ENCODE data around the gene PLXDC1. TPM values are rescaled to one million over a fixed set of nuclear protein-coding genes. Genes with fewer than 3 reads are reported as not detected.

PLXDC1 gene
- total and polyA plus RNA-seq, 2 experiments from 2014 or later, result 0.28 to 0.91 TPM

- no peak for TF ChIP-seq EZH2phosphoT487 (IDR thresholded peaks at IDR 0.05; ENCODE audit: unreplicated experiment)
- TF ChIP-seq, protein P1, sequence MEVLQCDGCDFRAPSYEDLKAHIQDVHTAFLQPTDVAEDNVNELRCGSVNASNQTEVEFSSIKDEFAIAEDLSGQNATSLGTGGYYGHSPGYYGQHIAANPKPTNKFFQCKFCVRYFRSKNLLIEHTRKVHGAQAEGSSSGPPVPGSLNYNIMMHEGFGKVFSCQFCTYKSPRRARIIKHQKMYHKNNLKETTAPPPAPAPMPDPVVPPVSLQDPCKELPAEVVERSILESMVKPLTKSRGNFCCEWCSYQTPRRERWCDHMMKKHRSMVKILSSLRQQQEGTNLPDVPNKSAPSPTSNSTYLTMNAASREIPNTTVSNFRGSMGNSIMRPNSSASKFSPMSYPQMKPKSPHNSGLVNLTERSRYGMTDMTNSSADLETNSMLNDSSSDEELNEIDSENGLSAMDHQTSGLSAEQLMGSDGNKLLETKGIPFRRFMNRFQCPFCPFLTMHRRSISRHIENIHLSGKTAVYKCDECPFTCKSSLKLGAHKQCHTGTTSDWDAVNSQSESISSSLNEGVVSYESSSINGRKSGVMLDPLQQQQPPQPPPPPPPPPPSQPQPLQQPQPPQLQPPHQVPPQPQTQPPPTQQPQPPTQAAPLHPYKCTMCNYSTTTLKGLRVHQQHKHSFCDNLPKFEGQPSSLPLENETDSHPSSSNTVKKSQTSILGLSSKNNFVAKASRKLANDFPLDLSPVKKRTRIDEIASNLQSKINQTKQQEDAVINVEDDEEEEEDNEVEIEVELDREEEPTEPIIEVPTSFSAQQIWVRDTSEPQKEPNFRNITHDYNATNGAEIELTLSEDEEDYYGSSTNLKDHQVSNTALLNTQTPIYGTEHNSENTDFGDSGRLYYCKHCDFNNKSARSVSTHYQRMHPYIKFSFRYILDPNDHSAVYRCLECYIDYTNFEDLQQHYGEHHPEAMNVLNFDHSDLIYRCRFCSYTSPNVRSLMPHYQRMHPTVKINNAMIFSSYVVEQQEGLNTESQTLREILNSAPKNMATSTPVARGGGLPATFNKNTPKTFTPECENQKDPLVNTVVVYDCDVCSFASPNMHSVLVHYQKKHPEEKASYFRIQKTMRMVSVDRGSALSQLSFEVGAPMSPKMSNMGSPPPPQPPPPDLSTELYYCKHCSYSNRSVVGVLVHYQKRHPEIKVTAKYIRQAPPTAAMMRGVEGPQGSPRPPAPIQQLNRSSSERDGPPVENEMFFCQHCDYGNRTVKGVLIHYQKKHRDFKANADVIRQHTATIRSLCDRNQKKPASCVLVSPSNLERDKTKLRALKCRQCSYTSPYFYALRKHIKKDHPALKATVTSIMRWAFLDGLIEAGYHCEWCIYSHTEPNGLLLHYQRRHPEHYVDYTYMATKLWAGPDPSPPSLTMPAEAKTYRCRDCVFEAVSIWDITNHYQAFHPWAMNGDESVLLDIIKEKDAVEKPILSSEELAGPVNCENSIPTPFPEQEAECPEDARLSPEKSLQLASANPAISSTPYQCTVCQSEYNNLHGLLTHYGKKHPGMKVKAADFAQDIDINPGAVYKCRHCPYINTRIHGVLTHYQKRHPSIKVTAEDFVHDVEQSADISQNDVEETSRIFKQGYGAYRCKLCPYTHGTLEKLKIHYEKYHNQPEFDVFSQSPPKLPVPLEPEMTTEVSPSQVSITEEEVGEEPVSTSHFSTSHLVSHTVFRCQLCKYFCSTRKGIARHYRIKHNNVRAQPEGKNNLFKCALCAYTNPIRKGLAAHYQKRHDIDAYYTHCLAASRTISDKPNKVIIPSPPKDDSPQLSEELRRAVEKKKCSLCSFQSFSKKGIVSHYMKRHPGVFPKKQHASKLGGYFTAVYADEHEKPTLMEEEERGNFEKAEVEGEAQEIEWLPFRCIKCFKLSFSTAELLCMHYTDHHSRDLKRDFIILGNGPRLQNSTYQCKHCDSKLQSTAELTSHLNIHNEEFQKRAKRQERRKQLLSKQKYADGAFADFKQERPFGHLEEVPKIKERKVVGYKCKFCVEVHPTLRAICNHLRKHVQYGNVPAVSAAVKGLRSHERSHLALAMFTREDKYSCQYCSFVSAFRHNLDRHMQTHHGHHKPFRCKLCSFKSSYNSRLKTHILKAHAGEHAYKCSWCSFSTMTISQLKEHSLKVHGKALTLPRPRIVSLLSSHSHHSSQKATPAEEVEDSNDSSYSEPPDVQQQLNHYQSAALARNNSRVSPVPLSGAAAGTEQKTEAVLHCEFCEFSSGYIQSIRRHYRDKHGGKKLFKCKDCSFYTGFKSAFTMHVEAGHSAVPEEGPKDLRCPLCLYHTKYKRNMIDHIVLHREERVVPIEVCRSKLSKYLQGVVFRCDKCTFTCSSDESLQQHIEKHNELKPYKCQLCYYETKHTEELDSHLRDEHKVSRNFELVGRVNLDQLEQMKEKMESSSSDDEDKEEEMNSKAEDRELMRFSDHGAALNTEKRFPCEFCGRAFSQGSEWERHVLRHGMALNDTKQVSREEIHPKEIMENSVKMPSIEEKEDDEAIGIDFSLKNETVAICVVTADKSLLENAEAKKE (CRISPR knock-in tag; IDR thresholded peaks at IDR 0.05), result no peak
- no peak for TF ChIP-seq POLR2AphosphoS5 (IDR thresholded peaks at IDR 0.05; ENCODE audit: low read depth)
- TF ChIP-seq NANOG (IDR thresholded peaks at IDR 0.05; ENCODE audit: borderline replicate concordance), result no peak
- TF ChIP-seq STAT1 (IDR thresholded peaks at IDR 0.05; ENCODE audit: unreplicated experiment), result no peak
- TF ChIP-seq CREB1 (CRISPR knock-in tag; IDR thresholded peaks at IDR 0.05; ENCODE audit: low read depth), result no peak
Measured at GRCh38 chr17:39139561-39139960, 11.9 kb downstream of the PLXDC1 start (continued).

GRCh38 chr17:39139161-39139511, 12.3 kb downstream of the PLXDC1 start:
- Histone ChIP-seq H3K27ac (ENCODE audit: low read depth) (no peak overlapping the region), H3K36me3 (ENCODE audit: insufficient read depth) (no peaks in the 10 kb centered on the region), H3K27me3 (ENCODE audit: insufficient read depth) (no peaks in the 10 kb centered on the region), H3K79me2 (replicated peaks; ENCODE audit: insufficient read depth) (no peaks in the 10 kb centered on the region), H3K4me2 (no peak overlapping the region), H3K4me3 (no peak overlapping the region), H4K20me1 (replicated peaks; ENCODE audit: insufficient read depth) (no peaks in the 10 kb centered on the region), H3K4me1 (ENCODE audit: insufficient read depth) (no peaks in the 10 kb centered on the region), H3K9me2 (ENCODE audit: insufficient read depth) (no peaks in the 10 kb centered on the region), H3F3A (replicated peaks; ENCODE audit: low read depth) (no peaks in the 10 kb centered on the region), H2AFZ (no peak overlapping the region)
- H3K36me3 Mint-ChIP-seq (ENCODE audit: low read depth), result no peaks in the 10 kb centered on the region
- H3K4me3 Mint-ChIP-seq, result no peak overlapping the region
- H3K27me3 Mint-ChIP-seq (ENCODE audit: insufficient read depth, low read depth, poor library complexity), result peaks cover 7% of the 10 kb centered on the region
- no peaks in the 10 kb centered on the region for H3K9me3 Mint-ChIP-seq
- DNase-seq (ENCODE audit: low spot score) (no peak), ATAC-seq (no peak)
- H3K27ac Mint-ChIP-seq, result no peak overlapping the region
- no peaks in the 10 kb centered on the region; the same call in 2 of the 3 replicates for H3K4me1 Mint-ChIP-seq
- TF ChIP-seq ETS1 (IDR thresholded peaks at IDR 0.05) (no peak), ZNF114 (CRISPR knock-in tag; IDR thresholded peaks at IDR 0.05) (no peak)
- TF ChIP-seq, protein P2, sequence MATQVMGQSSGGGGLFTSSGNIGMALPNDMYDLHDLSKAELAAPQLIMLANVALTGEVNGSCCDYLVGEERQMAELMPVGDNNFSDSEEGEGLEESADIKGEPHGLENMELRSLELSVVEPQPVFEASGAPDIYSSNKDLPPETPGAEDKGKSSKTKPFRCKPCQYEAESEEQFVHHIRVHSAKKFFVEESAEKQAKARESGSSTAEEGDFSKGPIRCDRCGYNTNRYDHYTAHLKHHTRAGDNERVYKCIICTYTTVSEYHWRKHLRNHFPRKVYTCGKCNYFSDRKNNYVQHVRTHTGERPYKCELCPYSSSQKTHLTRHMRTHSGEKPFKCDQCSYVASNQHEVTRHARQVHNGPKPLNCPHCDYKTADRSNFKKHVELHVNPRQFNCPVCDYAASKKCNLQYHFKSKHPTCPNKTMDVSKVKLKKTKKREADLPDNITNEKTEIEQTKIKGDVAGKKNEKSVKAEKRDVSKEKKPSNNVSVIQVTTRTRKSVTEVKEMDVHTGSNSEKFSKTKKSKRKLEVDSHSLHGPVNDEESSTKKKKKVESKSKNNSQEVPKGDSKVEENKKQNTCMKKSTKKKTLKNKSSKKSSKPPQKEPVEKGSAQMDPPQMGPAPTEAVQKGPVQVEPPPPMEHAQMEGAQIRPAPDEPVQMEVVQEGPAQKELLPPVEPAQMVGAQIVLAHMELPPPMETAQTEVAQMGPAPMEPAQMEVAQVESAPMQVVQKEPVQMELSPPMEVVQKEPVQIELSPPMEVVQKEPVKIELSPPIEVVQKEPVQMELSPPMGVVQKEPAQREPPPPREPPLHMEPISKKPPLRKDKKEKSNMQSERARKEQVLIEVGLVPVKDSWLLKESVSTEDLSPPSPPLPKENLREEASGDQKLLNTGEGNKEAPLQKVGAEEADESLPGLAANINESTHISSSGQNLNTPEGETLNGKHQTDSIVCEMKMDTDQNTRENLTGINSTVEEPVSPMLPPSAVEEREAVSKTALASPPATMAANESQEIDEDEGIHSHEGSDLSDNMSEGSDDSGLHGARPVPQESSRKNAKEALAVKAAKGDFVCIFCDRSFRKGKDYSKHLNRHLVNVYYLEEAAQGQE (IDR thresholded peaks at IDR 0.05; ENCODE audit: unreplicated experiment), result no peak
